Endodermal cell (in vitro differentiated cells): Measurements from ENCODE around the gene LRBA. TPM values are rescaled to one million over a fixed set of nuclear protein-coding genes. Genes with fewer than 3 reads are reported as not detected.

Experiments used
- DNase-seq: peaks from one replicate; pipeline ENCODE4 v3.0.0-alpha.2; 2017
- H3K27ac ChIP-seq: 2 replicates; pipeline ENCODE4 v1.5.1; 2013; ENCODE audit warnings: mild to moderate bottlenecking, low read depth, low read length, moderate library complexity
- H3K27me3 ChIP-seq: 2 replicates; pipeline ENCODE4 v1.6.1; 2013; ENCODE audit warnings: mild to moderate bottlenecking, low read length, moderate library complexity; ENCODE audit not compliant: insufficient read depth, control insufficient read depth, poor library complexity, severe bottlenecking
- H3K36me3 ChIP-seq: 2 replicates; pipeline ENCODE4 v1.7.0; 2013; ENCODE audit warnings: mild to moderate bottlenecking, low read length, moderate library complexity; ENCODE audit not compliant: control insufficient read depth, insufficient read depth
- H3K4me1 ChIP-seq: one replicate; pipeline ENCODE4 v1.7.0; 2013; ENCODE audit warnings: low read length; ENCODE audit not compliant: control insufficient read depth, insufficient read depth
- H3K4me3 ChIP-seq: 2 replicates; pipeline ENCODE4 v1.5.1; 2013; ENCODE audit warnings: mild to moderate bottlenecking, low read length, moderate library complexity
- H3K9ac ChIP-seq: 2 replicates; pipeline ENCODE4 v1.6.1; 2013; ENCODE audit warnings: mild to moderate bottlenecking, low read length, moderate library complexity; ENCODE audit not compliant: poor library complexity, severe bottlenecking; ENCODE audit errors: extremely low read depth
- H3K9me3 ChIP-seq: 2 replicates; pipeline ENCODE4 v1.6.1; 2013; ENCODE audit warnings: mild to moderate bottlenecking, low read length, moderate library complexity; ENCODE audit not compliant: control insufficient read depth
- H3K27ac Mint-ChIP-seq: 2 replicates; pipeline ENCODE4 v1.8.0; 2020; ENCODE audit warnings: mixed read lengths
- H3K27me3 Mint-ChIP-seq: 2 replicates; pipeline ENCODE4 v1.8.0; 2021; ENCODE audit warnings: mild to moderate bottlenecking, mixed read lengths; ENCODE audit not compliant: insufficient read depth
- H3K36me3 Mint-ChIP-seq: 2 replicates; pipeline ENCODE4 v1.8.0; 2020; ENCODE audit warnings: low read depth, mixed read lengths
- H3K4me1 Mint-ChIP-seq: 2 replicates; pipeline ENCODE4 v1.8.0; 2020; ENCODE audit warnings: mixed read lengths
- H3K4me3 Mint-ChIP-seq: 2 replicates; pipeline ENCODE4 v1.8.0; 2020; ENCODE audit warnings: mild to moderate bottlenecking, moderate library complexity, mixed read lengths
- H3K9me3 Mint-ChIP-seq: 2 replicates; pipeline ENCODE4 v1.8.0; 2020; ENCODE audit warnings: mild to moderate bottlenecking, mixed read lengths
- CTCF ChIP-seq: fragments of 200-600 bp; sonication (generic); conservative IDR thresholded peaks from 2 replicates; pipeline ENCODE4 v1.5.0; 2021; ENCODE audit warnings: antibody characterized with exemption, mild to moderate bottlenecking
- WGBS, 2 experiments: methylation state at CpG; one replicate each; pipeline versions ENCODE4 v1.1.5 to v1.1.7; 2013; ENCODE audit warnings: missing lambda C conversion rate in 2 of 2, mixed read lengths in 1 of 2; ENCODE audit not compliant: insufficient coverage in 1 of 2, insufficient read length in 1 of 2; 5-methylcytosine and 5-hydroxymethylcytosine counted together
- total RNA-seq, 2 donors: library from RNA; stranded (reverse); fragmentation: NEBNext Ultra II Directional in 1 of 2; extraction: Animal tissue kit (Norgen Biotek cat#: 25700) in 1 of 2; gene quantifications; 2 replicates in 1 of 2; 3 replicates in 1 of 2; pipeline ENCODE4 v1.2.1, GENCODE V29; 2021

LRBA gene
- total RNA-seq, 2 donors from 2014 or later = 77.3 to 95.9 TPM

DNA sequence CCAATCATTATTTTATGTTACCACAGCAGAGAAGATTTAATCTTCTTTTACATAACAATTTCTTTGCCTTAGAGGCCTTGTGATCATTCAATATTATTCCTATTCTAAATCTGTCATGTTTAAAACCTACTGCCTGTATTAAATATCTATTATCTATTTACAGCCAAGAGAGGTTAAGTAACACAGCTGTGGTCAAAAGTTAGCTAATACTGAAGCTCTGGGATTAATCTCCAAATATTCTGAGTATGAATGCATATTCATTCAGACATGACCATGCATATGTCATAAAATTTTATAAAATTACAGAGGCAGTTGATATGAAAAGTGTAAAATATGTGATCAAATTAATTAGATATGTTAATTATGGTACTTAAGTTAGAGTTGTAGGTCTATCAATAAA lies 621.0 kb downstream of the LRBA start:
- Histone ChIP-seq H3K4me1 (no peaks in the 10 kb centered on the region), H3K4me3 (no peak overlapping the region), H3K36me3 (no peaks in the 10 kb centered on the region), H3K9ac (no peak overlapping the region), H3K9me3 (peaks cover 18% of the 10 kb centered on the region), H3K27me3 (no peaks in the 10 kb centered on the region), H3K27ac (no peak overlapping the region)
- Mint-ChIP-seq H3K4me3 (no peak overlapping the region), H3K27ac (no peak overlapping the region), H3K36me3 (peaks cover 2% of the 10 kb centered on the region), H3K9me3 (peaks cover 11% of the 10 kb centered on the region), H3K4me1 (no peaks in the 10 kb centered on the region), H3K27me3 (no peaks in the 10 kb centered on the region)
- no peak for DNase-seq
- no peak for TF ChIP-seq CTCF

GRCh38 chr4:150391052-150391451 lies 624.0 kb downstream of the LRBA start:
- WGBS, 2 experiments = 91 to 100% methylated on average over 1 to 2 of the region's 2 CpGs
- H3K27me3 Mint-ChIP-seq = no peaks in the 10 kb centered on the region

DNA sequence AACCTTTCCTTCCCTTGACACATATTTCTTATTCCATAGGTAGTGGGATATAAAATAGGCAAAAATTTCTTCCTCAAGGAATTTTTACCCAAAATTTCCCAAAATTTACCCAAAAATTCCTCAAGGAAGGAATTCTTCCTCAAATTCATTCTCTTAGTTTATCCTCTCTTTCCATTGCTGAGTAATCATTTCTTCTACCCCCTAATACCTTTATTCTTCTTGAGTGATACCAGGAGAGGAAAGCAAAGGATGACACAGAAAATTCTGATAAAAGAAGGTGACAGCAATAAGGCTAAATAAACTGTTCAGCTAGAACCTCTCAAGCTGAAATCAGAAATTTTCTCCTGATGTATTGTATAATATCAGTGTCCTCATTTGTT lies 624.6 kb downstream of the LRBA start:
- DNase-seq = no peak
- H3K4me1 ChIP-seq = no peaks in the 10 kb centered on the region
- H3K27ac ChIP-seq = no peak overlapping the region
- Mint-ChIP-seq H3K4me3 (no peak overlapping the region), H3K4me1 (no peaks in the 10 kb centered on the region), H3K9me3 (peaks cover 11% of the 10 kb centered on the region), H3K27ac (no peak overlapping the region), H3K27me3 (no peaks in the 10 kb centered on the region), H3K36me3 (no peaks in the 10 kb centered on the region)
- H3K36me3 ChIP-seq = no peaks in the 10 kb centered on the region
- H3K9me3 ChIP-seq = peaks cover 18% of the 10 kb centered on the region
- TF ChIP-seq CTCF = no peak
- H3K9ac ChIP-seq = no peak overlapping the region
- no peak overlapping the region for H3K4me3 ChIP-seq
- no peaks in the 10 kb centered on the region for H3K27me3 ChIP-seq

More at GRCh38 chr4:150391052-150391451, 624.0 kb downstream of the LRBA start:
- DNase-seq = no peak
- H3K9me3 Mint-ChIP-seq = peaks cover 11% of the 10 kb centered on the region
- H3K4me1 Mint-ChIP-seq = no peaks in the 10 kb centered on the region
- H3K27ac ChIP-seq = no peak overlapping the region
- no peaks in the 10 kb centered on the region for H3K36me3 Mint-ChIP-seq
- H3K9me3 ChIP-seq = peaks cover 18% of the 10 kb centered on the region
- no peak overlapping the region for H3K4me3 Mint-ChIP-seq
- H3K4me1 ChIP-seq = no peaks in the 10 kb centered on the region
- TF ChIP-seq CTCF = no peak
- no peak overlapping the region for H3K9ac ChIP-seq
- no peaks in the 10 kb centered on the region for H3K27me3 ChIP-seq
- H3K27ac Mint-ChIP-seq = no peak overlapping the region
- no peaks in the 10 kb centered on the region for H3K36me3 ChIP-seq
- H3K4me3 ChIP-seq = no peak overlapping the region
